Astrocyte of the cerebellum (primary cell): Measurements from ENCODE around the gene PLSCR3.

Experiments used
- DNase-seq: peaks from one replicate; pipeline ENCODE4 v3.0.0-alpha.2; 2011; ENCODE audit warnings: low read depth
- H3K4me3 ChIP-seq: 2 replicates; pipeline ENCODE4 v1.5.1; 2011; ENCODE audit warnings: mild to moderate bottlenecking, low read depth, low read length, moderate library complexity
- CTCF ChIP-seq: IDR thresholded peaks from 2 replicates; pipeline ENCODE4 v1.5.1; 2012; ENCODE audit warnings: low read length, low read depth, moderate library complexity, mild to moderate bottlenecking; ENCODE audit errors: missing control alignments
- in situ Hi-C: cut with HindIII; loops from 2 replicates; pipeline ENCODE4 v1.10.0; 2017; ENCODE audit warnings: low sequenced_read_pairs

The PLSCR3 gene

GRCh38 chr17:7394452-7395191, at the start of gene PLSCR3:
Gene PLSCR3, minus strand, starts transcription at chr17:7394525. Its CDS starts 415 bp downstream, at chr17:7394110.
- peak; percentile 57 for TF ChIP-seq CTCF
- peak within 1 kb of the TSS; percentile 70 for H3K4me3 ChIP-seq
- peak; percentile 48 for DNase-seq
- in situ Hi-C loops, result no loop called here

DNA sequence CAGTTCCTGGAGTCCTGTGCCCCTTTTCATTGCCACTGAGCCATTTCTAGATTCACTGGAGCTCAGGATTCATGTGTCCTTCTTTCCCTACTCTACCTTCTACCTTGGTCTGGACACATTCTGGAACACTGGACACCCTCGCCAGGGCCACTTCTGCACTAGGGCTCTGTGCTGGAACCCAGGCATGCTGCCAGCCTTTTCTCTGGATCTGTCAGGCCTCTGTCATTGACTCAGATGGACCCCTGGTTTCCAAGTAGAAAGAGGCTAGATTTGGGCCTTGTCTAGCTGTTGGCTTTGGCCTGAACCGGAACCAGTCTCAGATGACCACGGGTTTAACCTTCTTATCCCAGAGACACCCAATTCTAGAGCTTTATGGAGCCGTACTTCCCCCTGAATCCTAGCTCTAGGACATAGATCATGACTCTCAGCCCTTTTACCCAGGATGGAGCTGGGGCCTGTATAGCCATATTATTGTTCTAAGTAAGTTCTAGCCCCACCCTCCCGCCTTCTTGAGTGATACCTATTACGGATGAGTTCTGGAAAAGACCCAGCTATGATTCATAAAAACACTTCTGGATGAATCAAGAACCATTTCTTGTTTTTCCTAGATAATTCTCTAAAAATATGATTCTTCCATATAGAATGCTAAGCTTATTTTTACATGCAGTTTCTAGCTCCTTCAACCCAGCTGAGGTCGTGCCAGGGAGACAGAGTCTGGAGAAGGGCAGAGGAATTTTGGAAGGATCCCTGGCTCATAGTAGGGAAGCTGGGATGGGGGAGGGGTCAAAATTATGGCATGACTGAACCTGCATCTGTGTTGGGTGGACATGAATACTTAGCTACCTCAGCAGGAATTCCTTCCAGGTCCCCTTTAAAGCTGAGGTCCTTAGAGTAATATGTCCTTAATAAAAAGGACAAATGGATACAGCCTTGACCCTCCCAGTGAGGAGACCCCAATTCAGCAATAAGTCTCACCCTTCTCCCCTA, 49.5 kb upstream of the PLSCR3 start:
- no peak overlapping the region for H3K4me3 ChIP-seq
- TF ChIP-seq CTCF, result no peak
- in situ Hi-C loops, result no loop called here
- no peak for DNase-seq

DNA sequence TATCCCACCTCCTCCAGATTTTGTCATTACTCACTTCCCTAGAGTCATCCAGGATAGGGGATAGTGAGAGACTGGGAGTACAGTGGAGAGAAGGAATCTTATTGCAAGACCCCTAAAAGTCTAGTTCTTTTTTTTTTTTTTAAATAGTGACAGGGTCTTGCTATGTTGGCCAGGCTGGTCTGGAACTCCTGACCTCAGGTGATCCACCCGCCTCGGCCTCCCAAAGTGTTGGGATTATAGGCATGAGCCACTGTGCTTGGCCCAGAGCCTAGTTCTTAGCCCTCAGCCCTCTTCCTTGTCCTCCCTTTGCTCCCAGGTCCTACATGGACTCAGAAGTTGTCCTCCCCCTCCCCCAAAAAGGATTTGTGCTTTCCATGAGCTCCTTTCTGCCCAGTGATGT, 47.8 kb upstream of the PLSCR3 start:
- no peak for TF ChIP-seq CTCF

GRCh38 chr17:7441266-7441665, 46.9 kb upstream of the PLSCR3 start:
- in situ Hi-C loops, result no loop called here
- no peak for DNase-seq
- no peak overlapping the region for H3K4me3 ChIP-seq
- no peak for TF ChIP-seq CTCF

More for the DNA sequence above, 47.8 kb upstream of the PLSCR3 start:
- in situ Hi-C loops, result no loop called here
- DNase-seq, result no peak
- no peak overlapping the region for H3K4me3 ChIP-seq

DNA sequence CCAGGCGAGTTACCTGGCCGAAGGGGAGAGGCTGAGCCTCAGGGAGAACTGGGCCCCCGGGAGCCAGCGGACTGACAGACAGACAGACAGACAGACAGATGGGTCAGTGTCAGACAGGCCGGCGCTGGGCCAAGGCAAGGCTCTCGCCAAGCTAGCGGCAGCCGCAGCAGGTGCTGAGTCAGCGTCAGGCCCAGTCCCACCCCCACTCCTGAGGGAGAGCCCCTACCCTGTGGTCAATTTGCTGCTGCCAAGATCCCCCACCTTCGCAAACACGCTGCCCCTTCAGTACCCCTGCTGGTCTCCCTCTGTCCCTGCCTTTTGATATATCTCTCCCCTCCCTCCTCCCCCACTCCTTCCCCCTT, 46.5 kb upstream of the PLSCR3 start:
- no peak for DNase-seq
- peak overlapping the region; percentile 36 for H3K4me3 ChIP-seq
- in situ Hi-C loops, result no loop called here
- TF ChIP-seq CTCF, result peak; percentile 8

DNA sequence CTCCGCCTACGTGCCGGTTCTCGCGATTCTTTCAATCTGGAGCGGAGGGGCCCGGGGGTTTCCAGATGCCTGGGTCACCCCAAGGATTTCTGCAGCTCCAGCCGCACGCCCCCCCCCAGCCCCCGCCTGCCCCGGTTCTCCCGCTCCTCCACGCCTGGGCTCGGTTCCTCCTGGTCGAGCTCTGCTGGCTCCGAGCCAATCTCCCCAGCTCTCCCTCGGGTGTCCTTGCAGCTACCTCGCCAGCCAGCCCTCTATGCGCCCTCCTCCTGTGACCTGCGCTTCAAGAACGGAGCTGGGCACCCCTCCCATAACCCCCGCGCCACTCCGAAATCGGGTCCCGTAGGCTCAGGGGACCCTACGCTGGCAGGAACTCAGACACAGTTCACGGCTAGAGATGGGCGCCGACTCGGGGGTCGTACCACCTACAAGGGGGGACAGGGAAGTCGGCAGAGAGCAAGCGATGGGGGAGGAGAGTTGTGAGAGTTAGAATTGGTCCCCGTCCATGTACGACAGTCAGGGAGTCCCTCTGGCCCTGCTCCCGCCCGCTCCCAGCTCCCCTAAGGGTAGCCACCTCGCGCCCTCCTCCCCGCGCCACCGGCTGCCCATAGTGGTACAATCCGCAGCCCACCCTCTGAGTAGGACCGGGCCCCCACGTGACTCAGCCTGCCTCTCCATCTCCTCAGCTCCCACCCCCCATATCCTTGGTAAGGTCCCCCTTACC, 45.9 kb upstream of the PLSCR3 start:
- TF ChIP-seq CTCF, result no peak
- in situ Hi-C loops, result no loop called here
- DNase-seq, result no peak
- H3K4me3 ChIP-seq, result peak overlapping the region; percentile 36
